Astrocyte of the spinal cord (primary cell): ENCODE data around the gene TMEM74B.
A peak's percentile ranks its signal among the peaks of the same experiment; 100 is the strongest.
"Not testable (repeated sequence)": the region's sequence is repeated elsewhere in the genome, so short reads cannot be mapped to it uniquely, and the experiment has no call there.

Source experiments
- DNase-seq: peaks from one replicate; pipeline ENCODE4 v3.0.0; 2011; ENCODE audit warnings: low read depth, low spot score
- H3K4me3 ChIP-seq: 2 replicates; pipeline ENCODE4 v1.5.1; 2011; ENCODE audit warnings: low read depth, mild to moderate bottlenecking, low read length, moderate library complexity
- CTCF ChIP-seq: IDR thresholded peaks from 2 replicates; pipeline ENCODE4 v1.5.1; 2012; ENCODE audit warnings: low read depth, mild to moderate bottlenecking, low read length, inconsistent platforms
- in situ Hi-C: cut with HindIII; loops from 2 replicates; pipeline ENCODE4 v1.10.0; 2017; ENCODE audit warnings: low sequenced_read_pairs

TMEM74B gene

GRCh38 chr20:1224205-1224890 lies 39.6 kb upstream of the TMEM74B start:
- no peak overlapping the region for H3K4me3 ChIP-seq
- DNase-seq, result no peak
- in situ Hi-C loops, result no loop called here
- no peak for TF ChIP-seq CTCF

- DNase-seq, in situ Hi-C loops, H3K4me3 ChIP-seq: not testable (repeated sequence)
Observed at GRCh38 chr20:1222750-1223149, 38.0 kb upstream of the TMEM74B start.

GRCh38 chr20:1216527-1217427 lies 32.0 kb upstream of the TMEM74B start:
- in situ Hi-C loops, DNase-seq, H3K4me3 ChIP-seq: not testable (repeated sequence)

GRCh38 chr20:1215386-1216170 lies 30.8 kb upstream of the TMEM74B start:
- DNase-seq, result no peak
- TF ChIP-seq CTCF, result no peak
- in situ Hi-C loops, result no loop called here
- H3K4me3 ChIP-seq, result no peak overlapping the region

- in situ Hi-C loops, result no loop called here
- TF ChIP-seq CTCF, result no peak
- DNase-seq, result no peak
Observed at GRCh38 chr20:1214838-1215261, 30.1 kb upstream of the TMEM74B start.

GRCh38 chr20:1212607-1213396 lies 28.0 kb upstream of the TMEM74B start:
- no peak overlapping the region for H3K4me3 ChIP-seq
- in situ Hi-C loops, result no loop called here
- TF ChIP-seq CTCF, result peak; percentile 86
- DNase-seq, result peak; percentile 59

More at GRCh38 chr20:1214838-1215261, 30.1 kb upstream of the TMEM74B start:
- H3K4me3 ChIP-seq, result no peak overlapping the region

- no peak for TF ChIP-seq CTCF
- no peak overlapping the region for H3K4me3 ChIP-seq
- no peak for DNase-seq
- in situ Hi-C loops, result no loop called here
Observed at GRCh38 chr20:1212023-1212422, 27.2 kb upstream of the TMEM74B start.
